ENCODE data around the gene TAMM41.

GRCh38 chr3:11878837-11879236, 32.2 kb upstream of the TAMM41 start:
- peak in 1 of 2 donors; percentile 2 for TF ChIP-seq CTCF (conservative IDR thresholded peaks at IDR 0.05 in 1 of 2, IDR thresholded peaks at IDR 0.05 in 1 of 2; ENCODE audit: low read depth in 1 of 2, low read length in 2 of 2)
- no peak for TF ChIP-seq EZH2 (IDR thresholded peaks at IDR 0.05; ENCODE audit: low read length, missing control alignments)
